Thymus (tissue), 11 donors: ENCODE data around the gene LGALS3. TPM values are rescaled to one million over a fixed set of nuclear protein-coding genes. Genes with fewer than 3 reads are reported as not detected.
A peak's percentile ranks its signal among the peaks of the same experiment; 100 is the strongest.

Experiments used
- DNase-seq, 9 donors: peaks; one replicate each; pipeline ENCODE4 v3.0.0-alpha.2; 2013; ENCODE audit warnings: low spot score in 9 of 9, low read depth in 6 of 9, missing footprints in 1 of 9
- H3K27ac ChIP-seq, 2 donors: one replicate each; pipeline ENCODE4 v1.5.1; 2013; ENCODE audit warnings: control low read depth in 1 of 2, low read depth in 1 of 2, low read length in 1 of 2, mild to moderate bottlenecking in 1 of 2, moderate library complexity in 1 of 2
- H3K27me3 ChIP-seq, 2 donors: one replicate each; pipeline ENCODE4 v1.5.1; 2013; ENCODE audit warnings: low read length in 1 of 2; ENCODE audit not compliant: control insufficient read depth in 2 of 2, insufficient read depth in 1 of 2
- H3K36me3 ChIP-seq, 2 donors: one replicate each; pipeline ENCODE4 v1.5.1; 2013; ENCODE audit warnings: low read length in 1 of 2, mild to moderate bottlenecking in 1 of 2, moderate library complexity in 1 of 2; ENCODE audit not compliant: control insufficient read depth in 2 of 2, insufficient read depth in 2 of 2
- H3K4me1 ChIP-seq, 2 donors: one replicate each; pipeline ENCODE4 v1.5.1; 2013; ENCODE audit warnings: low read length in 2 of 2; ENCODE audit not compliant: control insufficient read depth in 2 of 2, insufficient read depth in 2 of 2
- H3K4me3 ChIP-seq, 2 donors: one replicate each; pipeline ENCODE4 v1.5.1; 2013; ENCODE audit warnings: low read length in 2 of 2, control low read depth in 1 of 2, mild to moderate bottlenecking in 1 of 2
- H3K9me3 ChIP-seq, 2 donors: one replicate each; pipeline ENCODE4 v1.5.1; 2013; ENCODE audit warnings: low read length in 1 of 2, mild to moderate bottlenecking in 1 of 2; ENCODE audit not compliant: control insufficient read depth in 2 of 2, insufficient read depth in 1 of 2
- WGBS: extraction: QIAGEN DNeasy Blood & Tissue Kit; methylation state at CpG from one replicate; pipeline ENCODE4 v1.1.7; 2013; 5-methylcytosine and 5-hydroxymethylcytosine counted together
- polyA plus RNA-seq: library from polyadenylated mRNA; stranded (reverse); fragments of 200-250 nt; gene quantifications from one replicate; pipeline ENCODE4 v1.2.3, GENCODE V29; 2013
- total RNA-seq: library from RNA; stranded (reverse); fragments of 120-200 nt; gene quantifications from one replicate; pipeline ENCODE4 v1.2.4, GENCODE V29; 2013
- donor health status: healthy.

Gene LGALS3
- total and polyA plus RNA-seq, 2 donors, result 34.4 to 301 TPM

DNA sequence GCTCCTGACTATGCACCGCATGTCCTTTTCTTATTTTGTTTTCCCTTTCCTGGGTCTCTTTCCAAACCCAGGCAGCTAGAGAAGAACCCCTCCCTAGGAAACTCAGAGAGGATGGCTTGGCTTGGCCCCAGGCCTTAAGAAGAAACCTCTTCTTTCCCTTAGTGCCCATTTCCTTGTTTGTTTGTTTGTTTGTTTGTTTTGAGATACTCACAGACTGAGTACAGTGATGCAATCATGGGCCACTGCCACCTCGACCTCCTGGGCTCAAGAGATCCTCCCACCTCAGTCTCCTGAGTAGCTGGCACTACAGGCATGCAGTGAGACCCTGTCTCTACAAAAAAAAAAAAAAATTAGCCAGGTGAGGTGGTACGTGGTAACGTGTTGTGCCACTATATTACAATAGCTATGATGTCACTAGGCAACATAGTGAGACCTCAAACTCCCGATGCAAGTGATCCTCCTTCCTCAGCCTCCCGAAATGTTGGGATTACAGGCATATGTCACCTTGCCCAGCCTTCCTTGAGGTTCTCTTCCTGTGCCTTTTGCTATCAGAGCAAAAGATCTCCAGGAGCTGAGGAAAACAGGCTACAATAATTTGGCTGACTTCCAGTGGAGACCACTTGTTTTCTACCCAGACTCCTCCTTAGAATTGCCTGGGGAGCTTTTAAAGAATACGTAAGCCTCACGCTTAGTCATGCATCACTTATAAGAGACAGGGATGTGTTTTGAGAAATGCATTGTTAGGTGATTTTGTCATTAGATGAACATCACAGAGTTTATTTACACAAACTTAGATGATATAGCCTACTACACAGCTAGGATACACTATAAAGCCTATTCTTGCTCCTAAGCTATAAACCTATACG, 34.5 kb upstream of the LGALS3 start:
- Histone ChIP-seq H3K27me3 (no peaks in the 10 kb centered on the region), H3K4me3 (no peak overlapping the region), H3K36me3 (no peaks in the 10 kb centered on the region), H3K27ac (no peak overlapping the region), H3K4me1 (no peaks in the 10 kb centered on the region), H3K9me3 (no peaks in the 10 kb centered on the region)
- DNase-seq, result no peak
- WGBS, result 95% methylated on average over 9 of the region's 9 CpGs

- H3K36me3 ChIP-seq, result no peaks in the 10 kb centered on the region
- H3K9me3 ChIP-seq, result no peaks in the 10 kb centered on the region
- H3K27ac ChIP-seq, result no peak overlapping the region
- H3K4me1 ChIP-seq, result peaks cover 12% of the 10 kb centered on the region in 2 donors
- no peak overlapping the region for H3K4me3 ChIP-seq
- 72% methylated on average over 5 of the region's 5 CpGs for WGBS
- DNase-seq, result no peak
- no peaks in the 10 kb centered on the region for H3K27me3 ChIP-seq
These were observed 31.0 kb upstream of the LGALS3 start for GRCh38 chr14:55097881-55098560.

DNA sequence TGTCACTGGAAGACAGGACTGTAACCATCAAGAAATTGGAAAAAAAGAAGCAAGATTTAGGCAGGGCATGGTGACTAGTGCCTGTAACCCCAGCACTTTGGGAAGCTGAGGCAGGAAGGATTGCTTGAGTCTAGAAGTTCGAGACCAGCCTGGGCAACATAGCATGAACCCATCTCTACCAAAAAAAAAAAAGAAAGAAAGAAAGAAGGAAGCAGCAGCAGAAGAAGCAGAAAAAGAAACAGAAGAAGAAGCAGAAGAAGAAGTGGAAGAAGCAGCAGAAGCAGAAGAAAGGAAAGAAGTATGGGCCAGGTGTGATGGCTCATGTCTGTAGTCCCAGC, 30.5 kb upstream of the LGALS3 start:
- 98% methylated on average over 1 of the region's 1 CpG for WGBS
- Histone ChIP-seq H3K27me3 (no peaks in the 10 kb centered on the region), H3K4me1 (peaks cover 17% of the 10 kb centered on the region in 2 donors), H3K9me3 (no peaks in the 10 kb centered on the region), H3K27ac (no peak overlapping the region), H3K36me3 (no peaks in the 10 kb centered on the region), H3K4me3 (no peak overlapping the region)
- no peak for DNase-seq

DNA sequence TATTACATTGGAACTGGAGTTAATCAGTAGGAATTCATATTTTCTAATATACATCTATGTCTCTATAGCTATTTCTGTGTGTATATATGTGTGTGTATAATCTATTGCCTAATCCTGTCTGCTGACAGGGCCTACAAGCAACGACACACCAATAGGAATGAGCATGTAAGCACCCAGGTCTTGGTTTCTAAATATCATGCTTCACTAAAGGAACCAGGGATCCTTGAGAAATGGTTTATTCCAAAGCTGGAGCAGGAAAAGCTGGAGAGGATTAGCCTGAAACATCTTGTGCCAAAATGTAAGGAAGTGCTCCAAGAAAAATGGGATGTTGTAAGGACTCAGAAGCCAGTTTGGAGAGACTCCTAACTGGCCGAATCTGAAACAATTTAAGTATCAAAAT, 29.3 kb upstream of the LGALS3 start:
- Histone ChIP-seq H3K4me1 (peaks cover 18 to 24% of the 10 kb centered on the region in 2 donors), H3K36me3 (no peaks in the 10 kb centered on the region), H3K9me3 (peaks cover 1 to 5% of the 10 kb centered on the region in 2 donors), H3K27me3 (no peaks in the 10 kb centered on the region), H3K27ac (no peak overlapping the region), H3K4me3 (no peak overlapping the region)
- 95% methylated on average over 2 of the region's 2 CpGs for WGBS
- DNase-seq, result no peak

DNA sequence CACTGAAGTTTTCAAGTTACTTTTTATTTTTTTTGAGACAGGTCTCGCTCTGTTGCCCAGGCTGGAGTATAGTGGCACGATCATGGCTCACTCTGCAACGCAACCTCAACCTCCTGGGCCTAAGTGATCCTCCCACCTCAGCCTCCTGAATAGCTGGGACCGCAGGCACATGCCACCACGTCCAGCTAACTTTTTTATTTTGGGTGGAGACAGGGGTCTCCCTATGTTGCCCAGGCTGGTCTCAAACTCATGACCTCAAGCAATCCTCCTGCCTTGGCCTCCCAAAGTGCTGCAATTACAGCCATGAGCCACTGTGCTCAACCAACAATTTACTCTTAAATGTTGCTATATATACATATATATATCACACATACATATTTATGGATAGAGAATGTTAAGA, 27.4 kb upstream of the LGALS3 start:
- H3K36me3 ChIP-seq, result no peaks in the 10 kb centered on the region
- H3K27me3 ChIP-seq, result no peaks in the 10 kb centered on the region
- H3K27ac ChIP-seq, result peak overlapping the region; percentile 65 to 89
- peaks cover 18 to 24% of the 10 kb centered on the region in 2 donors for H3K4me1 ChIP-seq
- no peak for DNase-seq
- 98% methylated on average over 5 of the region's 5 CpGs for WGBS
- peaks cover 1 to 5% of the 10 kb centered on the region in 2 donors for H3K9me3 ChIP-seq
- H3K4me3 ChIP-seq, result no peak overlapping the region

DNA sequence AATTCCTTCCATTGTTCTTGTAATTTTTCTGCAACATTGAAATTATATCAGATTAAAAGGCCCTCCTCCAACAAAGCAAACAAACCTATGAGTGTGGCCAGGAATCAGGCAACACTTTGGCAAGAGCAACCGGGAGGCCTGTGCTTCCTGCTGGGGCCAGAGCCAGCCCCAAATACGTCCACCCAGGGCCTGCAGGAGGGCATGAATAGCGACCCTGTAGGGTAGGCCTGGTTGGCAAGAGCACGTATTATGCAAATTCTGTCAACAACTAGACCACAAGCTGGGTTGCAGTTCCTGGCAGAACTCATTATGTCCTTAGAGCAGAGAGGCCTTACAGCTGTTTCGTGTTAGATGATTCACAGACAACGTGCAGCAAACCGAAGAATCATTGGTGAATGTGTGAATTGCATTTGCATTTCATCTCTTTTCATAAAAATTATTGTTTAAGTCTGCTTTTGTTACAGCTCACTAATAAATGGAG, 26.9 kb upstream of the LGALS3 start:
- 9% methylated on average over 7 of the region's 7 CpGs for WGBS
- H3K27me3 ChIP-seq, result no peaks in the 10 kb centered on the region
- no peaks in the 10 kb centered on the region for H3K36me3 ChIP-seq
- peaks cover 18 to 24% of the 10 kb centered on the region in 2 donors for H3K4me1 ChIP-seq
- peak in 5 of 9 donors; percentile 31 to 79 (median 44) for DNase-seq
- H3K27ac ChIP-seq, result peak overlapping the region; percentile 71 to 89
- no peak overlapping the region for H3K4me3 ChIP-seq
- peaks cover 1 to 5% of the 10 kb centered on the region in 2 donors for H3K9me3 ChIP-seq

DNA sequence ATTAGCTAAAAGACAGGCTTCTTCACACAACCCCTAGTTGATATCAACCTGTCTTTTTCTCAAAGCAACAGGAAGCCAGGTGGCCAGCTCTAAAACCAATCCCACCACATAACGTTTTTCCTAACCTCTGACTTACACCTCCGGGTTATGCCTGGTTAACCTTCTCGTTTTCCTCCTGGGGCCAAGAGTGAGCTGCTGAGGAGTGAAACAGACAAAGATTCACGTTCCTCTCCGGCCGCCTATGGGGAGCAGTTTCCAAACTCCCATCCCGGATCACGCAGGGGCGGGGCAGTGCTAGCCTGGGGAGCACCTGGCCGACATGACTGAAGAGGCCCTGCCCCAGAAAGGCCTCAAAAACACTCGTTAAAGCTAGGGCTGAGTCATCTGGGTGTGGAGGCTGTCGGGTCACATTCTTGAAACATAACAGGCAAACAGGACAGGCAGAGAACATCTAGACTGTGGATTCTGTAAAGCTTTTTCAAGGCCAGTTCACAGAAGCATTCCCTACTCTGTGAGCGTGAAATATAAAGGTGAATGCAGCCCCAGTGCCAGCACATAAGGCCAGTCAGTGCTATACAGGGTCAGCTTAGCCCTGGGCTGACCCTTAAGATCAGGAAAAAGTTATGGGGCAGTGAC, 25.9 kb upstream of the LGALS3 start:
- no peaks in the 10 kb centered on the region for H3K36me3 ChIP-seq
- 46% methylated on average over 13 of the region's 13 CpGs for WGBS
- H3K4me3 ChIP-seq, result no peak overlapping the region
- peaks cover 18 to 29% of the 10 kb centered on the region in 2 donors for H3K4me1 ChIP-seq
- peaks cover 1 to 5% of the 10 kb centered on the region in 2 donors for H3K9me3 ChIP-seq
- peak in 5 of 9 donors; percentile 19 to 67 (median 29) for DNase-seq
- H3K27ac ChIP-seq, result peak overlapping the region; percentile 89
- H3K27me3 ChIP-seq, result no peaks in the 10 kb centered on the region

- H3K36me3 ChIP-seq, result no peaks in the 10 kb centered on the region
- peak overlapping the region; percentile 89 for H3K27ac ChIP-seq
- H3K27me3 ChIP-seq, result no peaks in the 10 kb centered on the region
- H3K4me3 ChIP-seq, result no peak overlapping the region
- no peak for DNase-seq
- H3K4me1 ChIP-seq, result peaks cover 18 to 32% of the 10 kb centered on the region in 2 donors
- H3K9me3 ChIP-seq, result peaks cover 1 to 5% of the 10 kb centered on the region in 2 donors
- 98% methylated on average over 6 of the region's 6 CpGs for WGBS
These were observed 24.8 kb upstream of the LGALS3 start for GRCh38 chr14:55103971-55104954.
